ENCODE data around the gene TLNRD1. TPM values are rescaled to one million over a fixed set of nuclear protein-coding genes. Genes with fewer than 3 reads are reported as not detected.

TLNRD1 gene
- total RNA-seq, 4 donors from 2014 or later, result 17.0 to 31.9 (median 25.9) TPM

GRCh38 chr15:80992006-80992405 lies 8.7 kb upstream of the TLNRD1 start:
- H3K4me1 ChIP-seq, result peaks cover 5 to 47% (median 12%) of the 10 kb centered on the region in 3 donors
- no peak overlapping the region for H3K4me3 ChIP-seq
- H3K36me3 ChIP-seq, result no peaks in the 10 kb centered on the region
- TF ChIP-seq POLR2A (IDR thresholded peaks at IDR 0.05) (no peak), EP300 (IDR thresholded peaks at IDR 0.05) (no peak), POLR2AphosphoS5 (IDR thresholded peaks at IDR 0.05) (no peak)
- TF ChIP-seq, protein P1, sequence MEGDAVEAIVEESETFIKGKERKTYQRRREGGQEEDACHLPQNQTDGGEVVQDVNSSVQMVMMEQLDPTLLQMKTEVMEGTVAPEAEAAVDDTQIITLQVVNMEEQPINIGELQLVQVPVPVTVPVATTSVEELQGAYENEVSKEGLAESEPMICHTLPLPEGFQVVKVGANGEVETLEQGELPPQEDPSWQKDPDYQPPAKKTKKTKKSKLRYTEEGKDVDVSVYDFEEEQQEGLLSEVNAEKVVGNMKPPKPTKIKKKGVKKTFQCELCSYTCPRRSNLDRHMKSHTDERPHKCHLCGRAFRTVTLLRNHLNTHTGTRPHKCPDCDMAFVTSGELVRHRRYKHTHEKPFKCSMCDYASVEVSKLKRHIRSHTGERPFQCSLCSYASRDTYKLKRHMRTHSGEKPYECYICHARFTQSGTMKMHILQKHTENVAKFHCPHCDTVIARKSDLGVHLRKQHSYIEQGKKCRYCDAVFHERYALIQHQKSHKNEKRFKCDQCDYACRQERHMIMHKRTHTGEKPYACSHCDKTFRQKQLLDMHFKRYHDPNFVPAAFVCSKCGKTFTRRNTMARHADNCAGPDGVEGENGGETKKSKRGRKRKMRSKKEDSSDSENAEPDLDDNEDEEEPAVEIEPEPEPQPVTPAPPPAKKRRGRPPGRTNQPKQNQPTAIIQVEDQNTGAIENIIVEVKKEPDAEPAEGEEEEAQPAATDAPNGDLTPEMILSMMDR (IDR thresholded peaks at IDR 0.05), result no peak
- H3K27ac ChIP-seq, result peak overlapping the region in 3 of 4 donors; percentile 66 to 92 (median 86)
- 65 to 81% methylated on average over 4 of the region's 4 CpGs for WGBS, 2 donors (ENCODE audit: low coverage in 1 of 2)
- H3K9me3 ChIP-seq, result no peaks in the 10 kb centered on the region
- H3K27me3 ChIP-seq, result no peaks in the 10 kb centered on the region
- no peak for ATAC-seq

- ATAC-seq, result no peak
These were observed 8.3 kb upstream of the TLNRD1 start for GRCh38 chr15:80992441-80992840.

GRCh38 chr15:80996247-80996646 lies 4.5 kb upstream of the TLNRD1 start:
- no peak overlapping the region for H3K4me3 ChIP-seq
- H3K27me3 ChIP-seq, result no peaks in the 10 kb centered on the region
- TF ChIP-seq, protein P1 (IDR thresholded peaks at IDR 0.05), result peak in 1 of 4 experiments; percentile 33
- no peak for TF ChIP-seq EP300 (IDR thresholded peaks at IDR 0.05)
- no peak for ATAC-seq
- no peak overlapping the region for H3K27ac ChIP-seq
- H3K4me1 ChIP-seq, result peaks cover 0 to 31% (median under 1%) of the 10 kb centered on the region in 3 donors
- no peaks in the 10 kb centered on the region for H3K9me3 ChIP-seq
- WGBS, 2 donors (ENCODE audit: low coverage in 1 of 2), result 100% methylated on average over 1 of the region's 1 CpG
- H3K36me3 ChIP-seq, result no peaks in the 10 kb centered on the region

More at GRCh38 chr15:80992441-80992840, 8.3 kb upstream of the TLNRD1 start:
- H3K27me3 ChIP-seq, result no peaks in the 10 kb centered on the region
- no peak for TF ChIP-seq POLR2AphosphoS5 (IDR thresholded peaks at IDR 0.05)
- TF ChIP-seq EP300 (IDR thresholded peaks at IDR 0.05), result no peak
- no peak for TF ChIP-seq POLR2A (IDR thresholded peaks at IDR 0.05)
- TF ChIP-seq, protein P1 (IDR thresholded peaks at IDR 0.05), result no peak
- H3K4me3 ChIP-seq, result no peak overlapping the region
- H3K27ac ChIP-seq, result peak overlapping the region in 2 of 4 donors; percentile 66 to 92
- H3K36me3 ChIP-seq, result no peaks in the 10 kb centered on the region
- 88% methylated on average over 1 of the region's 1 CpG; no CpG with 5 or more reads in 1 of the 2 donors for WGBS, 2 donors (ENCODE audit: low coverage in 1 of 2)
- no peaks in the 10 kb centered on the region for H3K9me3 ChIP-seq
- peaks cover 5 to 42% (median 10%) of the 10 kb centered on the region in 3 donors for H3K4me1 ChIP-seq

GRCh38 chr15:80997692-80998091 lies 3.0 kb upstream of the TLNRD1 start:
- Histone ChIP-seq H3K4me3 (no peak overlapping the region), H3K9me3 (no peaks in the 10 kb centered on the region), H3K4me1 (peaks cover 0 to 28% (median 4%) of the 10 kb centered on the region in 3 donors), H3K27me3 (no peaks in the 10 kb centered on the region), H3K27ac (no peak overlapping the region), H3K36me3 (peaks cover 0 to 3% of the 10 kb centered on the region in 2 donors)
- TF ChIP-seq, protein P1 (IDR thresholded peaks at IDR 0.05), result no peak
- no peak for TF ChIP-seq EP300 (IDR thresholded peaks at IDR 0.05)
- TF ChIP-seq POLR2AphosphoS5 (IDR thresholded peaks at IDR 0.05), result no peak
- no peak for TF ChIP-seq POLR2A (IDR thresholded peaks at IDR 0.05)
- ATAC-seq, result no peak
- 88% methylated on average over 1 of the region's 1 CpG; no CpG with 5 or more reads in 1 of the 2 donors for WGBS, 2 donors (ENCODE audit: low coverage in 1 of 2)

DNA sequence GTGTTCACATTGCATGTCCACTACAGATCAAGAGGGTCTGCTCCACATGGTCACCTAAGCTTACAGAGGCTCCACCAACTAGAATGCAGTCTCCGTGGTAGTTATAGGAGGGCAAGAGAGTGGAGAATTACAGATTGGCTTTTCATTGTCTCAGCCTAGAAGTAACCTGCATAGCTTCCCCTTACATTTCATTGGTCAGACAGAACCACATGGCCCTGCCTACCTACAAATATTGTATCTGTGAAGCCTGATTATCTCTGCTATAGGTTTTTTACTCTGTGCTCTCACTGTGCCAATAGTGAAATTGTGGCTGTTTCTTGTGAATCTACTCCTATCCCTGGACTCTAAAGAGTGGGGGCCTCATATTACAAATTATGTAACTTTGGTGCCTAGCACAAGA lies 2.5 kb upstream of the TLNRD1 start:
- H3K27me3 ChIP-seq, result no peaks in the 10 kb centered on the region
- peaks cover 0 to 33% (median 9%) of the 10 kb centered on the region in 3 donors for H3K4me1 ChIP-seq
- WGBS, 2 donors (ENCODE audit: low coverage in 1 of 2), result 63% methylated on average over 1 of the region's 1 CpG; no CpG with 5 or more reads in 1 of the 2 donors
- peaks cover 0 to 8% of the 10 kb centered on the region in 2 donors for H3K36me3 ChIP-seq
- H3K27ac ChIP-seq, result peak overlapping the region in 2 of 4 donors; percentile 27 to 35
- no peak overlapping the region for H3K4me3 ChIP-seq
- no peak for TF ChIP-seq POLR2AphosphoS5 (IDR thresholded peaks at IDR 0.05)
- TF ChIP-seq EP300 (IDR thresholded peaks at IDR 0.05), result no peak
- TF ChIP-seq, protein P1 (IDR thresholded peaks at IDR 0.05), result no peak
- no peak for TF ChIP-seq POLR2A (IDR thresholded peaks at IDR 0.05)
- no peak for ATAC-seq
- no peaks in the 10 kb centered on the region for H3K9me3 ChIP-seq

Data from gastroesophageal sphincter (tissue), 4 donors.